HG03095 (cell line): ENCODE measurements around the gene OR5P2.
"Not testable (repeated sequence)": the region's sequence is repeated elsewhere in the genome, so short reads cannot be mapped to it uniquely, and the experiment has no call there.

Experiments used
- ATAC-seq: cut with Tn5 transposase; IDR thresholded peaks from one replicate; pipeline ENCODE4 v1.9.1; 2021; ENCODE audit warnings: moderate library complexity; ENCODE audit not compliant: unreplicated experiment

The OR5P2 gene, protein sequence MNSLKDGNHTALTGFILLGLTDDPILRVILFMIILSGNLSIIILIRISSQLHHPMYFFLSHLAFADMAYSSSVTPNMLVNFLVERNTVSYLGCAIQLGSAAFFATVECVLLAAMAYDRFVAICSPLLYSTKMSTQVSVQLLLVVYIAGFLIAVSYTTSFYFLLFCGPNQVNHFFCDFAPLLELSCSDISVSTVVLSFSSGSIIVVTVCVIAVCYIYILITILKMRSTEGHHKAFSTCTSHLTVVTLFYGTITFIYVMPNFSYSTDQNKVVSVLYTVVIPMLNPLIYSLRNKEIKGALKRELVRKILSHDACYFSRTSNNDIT

DNA sequence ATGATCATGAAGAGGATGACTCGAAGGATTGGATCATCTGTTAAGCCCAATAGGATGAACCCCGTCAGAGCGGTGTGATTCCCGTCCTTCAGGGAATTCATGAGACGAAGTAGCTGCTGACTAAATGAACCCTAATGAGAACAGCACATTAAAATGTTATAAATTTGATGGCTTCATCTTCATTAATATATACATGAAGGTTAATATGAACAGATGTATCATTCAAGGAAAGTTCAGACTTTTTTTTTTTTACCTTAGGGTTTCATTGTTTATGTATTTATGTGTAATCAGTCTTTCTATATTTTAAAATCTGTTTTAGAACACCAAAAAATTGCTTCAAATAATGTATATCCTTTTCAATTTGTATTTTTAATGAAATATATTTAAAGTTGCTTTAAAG, at the start of gene OR5P2:
Gene OR5P2 (minus strand): TSS at position 101 of the 400 bp plus-strand sequence. CDS start 0 bp downstream, at position 101.
- no peak for ATAC-seq

DNA sequence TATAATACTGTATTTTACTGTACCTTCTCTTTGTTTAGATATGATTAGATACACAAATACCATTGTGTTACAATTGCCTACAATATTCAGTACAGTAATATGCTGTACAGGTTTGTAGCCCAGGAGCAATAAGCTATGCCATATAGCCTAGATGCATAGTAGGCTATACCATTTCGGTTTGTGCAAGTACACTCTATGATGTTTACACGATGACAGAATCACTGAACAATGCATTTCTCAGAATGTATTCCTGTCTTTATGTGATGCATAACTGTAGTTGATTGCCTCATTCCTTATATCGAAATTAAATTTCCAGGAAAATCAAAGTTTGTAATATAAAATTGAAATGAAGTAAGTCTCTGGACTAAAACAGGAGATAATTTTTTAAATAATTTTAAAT, 49.3 kb upstream of the OR5P2 start:
- no peak for ATAC-seq

DNA sequence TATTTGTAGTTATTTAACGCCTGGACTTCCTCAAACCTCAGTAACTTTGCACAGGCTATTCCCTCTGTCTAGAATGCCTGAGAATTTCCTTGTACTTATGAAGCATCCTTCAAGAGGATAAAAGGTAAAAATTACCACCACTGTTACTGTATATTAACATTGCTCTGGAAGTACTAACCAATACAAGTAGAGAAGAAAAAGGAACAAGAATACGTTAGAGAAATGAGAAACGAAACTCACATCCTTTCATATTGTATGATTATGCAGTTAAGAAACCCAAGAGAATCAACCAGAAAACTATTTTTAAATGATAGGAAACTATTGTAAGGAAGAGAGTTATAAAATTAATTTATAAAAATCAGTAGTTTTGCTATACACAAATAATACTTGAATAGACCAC, 48.2 kb upstream of the OR5P2 start:
- ATAC-seq, result no peak

DNA sequence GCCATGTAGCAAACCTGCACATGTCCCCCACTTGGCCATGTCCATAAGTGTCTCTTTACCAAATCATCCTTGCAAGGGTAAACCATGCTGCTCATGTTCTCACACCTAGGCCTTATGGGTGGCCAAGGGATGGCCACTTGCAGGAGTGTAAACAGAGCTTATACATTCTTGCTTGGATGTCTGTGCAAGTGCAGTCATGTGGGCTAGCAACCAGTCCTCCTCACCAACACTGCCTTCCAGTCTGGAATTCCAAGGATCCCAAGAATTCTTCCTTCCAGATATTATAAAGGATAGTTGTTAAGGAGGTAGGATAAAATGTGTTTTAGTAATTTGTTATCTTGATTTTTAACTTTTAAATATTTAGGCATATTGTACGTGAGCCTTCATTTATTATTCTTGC, 47.8 kb upstream of the OR5P2 start:
- ATAC-seq, result no peak

DNA sequence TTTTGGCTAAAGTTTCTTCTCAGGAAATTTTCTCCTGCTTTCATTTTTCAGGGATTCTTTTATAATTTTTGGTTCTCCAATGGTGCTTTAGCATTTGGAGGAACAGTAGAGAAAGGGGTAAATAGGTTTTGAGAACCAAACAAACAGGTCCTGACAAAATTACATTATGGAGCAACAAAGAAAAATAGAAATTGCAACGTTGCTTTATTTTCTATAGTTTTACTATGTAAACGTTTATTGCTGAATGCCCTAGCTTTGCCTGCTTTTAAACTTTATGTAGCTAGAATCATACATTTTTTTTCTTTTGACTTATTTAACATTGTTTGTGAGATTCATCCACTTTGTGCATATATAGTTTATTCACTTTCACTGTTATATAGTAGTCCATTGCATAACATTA, 43.8 kb upstream of the OR5P2 start:
- no peak for ATAC-seq

DNA sequence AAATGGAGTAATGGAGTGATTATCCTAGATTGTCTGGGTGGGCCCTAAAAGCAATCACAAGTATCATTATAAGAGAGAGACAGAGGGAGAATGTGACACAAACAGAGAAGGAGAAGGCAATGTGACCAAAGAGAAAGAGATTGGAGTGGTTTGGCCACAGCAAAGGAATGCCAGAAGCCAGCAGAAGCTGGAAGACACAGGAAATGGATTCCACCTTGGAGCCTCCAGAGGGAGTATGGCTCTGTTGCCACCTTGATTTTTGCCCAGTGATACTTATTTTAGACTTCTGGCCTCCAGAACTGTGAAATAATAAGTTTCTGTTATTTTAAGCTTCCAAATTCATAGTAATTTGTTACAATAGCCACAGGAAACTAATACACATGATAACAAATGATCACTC, 36.8 kb upstream of the OR5P2 start:
- ATAC-seq, result no peak

DNA sequence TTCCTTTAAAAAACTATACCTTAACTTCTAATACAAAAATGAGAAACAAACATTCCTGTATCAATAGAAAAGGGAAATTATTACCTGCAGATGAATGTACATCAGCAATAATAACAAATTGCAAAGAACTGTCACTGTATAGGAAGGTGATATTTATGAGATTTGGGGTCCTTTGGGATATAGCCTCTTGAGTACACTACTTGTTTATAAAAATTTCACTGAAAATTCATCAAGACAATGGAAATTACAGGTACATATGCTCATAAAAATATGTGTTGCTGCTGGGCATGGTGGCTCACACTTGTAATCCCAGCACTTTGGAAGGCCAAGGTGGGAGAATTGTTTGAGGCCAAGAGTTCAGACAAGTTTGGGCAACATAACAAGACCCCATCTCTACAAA, 34.0 kb upstream of the OR5P2 start, which contains the start of gene OR5P3:
Gene OR5P3 (minus strand): TSS at position 101 of the 400 bp plus-strand sequence.
- ATAC-seq, result no peak

DNA sequence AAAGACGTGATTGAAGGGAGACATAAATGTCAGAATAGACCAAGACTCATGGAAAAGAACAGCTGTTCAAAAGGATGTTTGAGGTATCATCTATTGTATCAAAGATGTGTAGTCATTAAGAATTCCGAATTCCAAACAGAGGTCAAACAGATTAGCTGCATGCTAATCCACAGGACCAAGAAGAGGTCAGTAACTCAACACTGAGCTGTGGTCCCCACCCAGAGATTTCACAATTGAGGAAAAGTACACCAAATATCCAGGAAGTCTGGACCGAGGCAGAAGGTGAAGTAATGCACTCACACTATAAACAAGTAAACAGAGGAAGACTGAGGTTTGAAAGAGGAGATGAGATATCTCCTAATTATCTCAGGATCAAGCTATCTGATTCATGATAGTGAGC, 29.6 kb upstream of the OR5P2 start:
- no peak for ATAC-seq

DNA sequence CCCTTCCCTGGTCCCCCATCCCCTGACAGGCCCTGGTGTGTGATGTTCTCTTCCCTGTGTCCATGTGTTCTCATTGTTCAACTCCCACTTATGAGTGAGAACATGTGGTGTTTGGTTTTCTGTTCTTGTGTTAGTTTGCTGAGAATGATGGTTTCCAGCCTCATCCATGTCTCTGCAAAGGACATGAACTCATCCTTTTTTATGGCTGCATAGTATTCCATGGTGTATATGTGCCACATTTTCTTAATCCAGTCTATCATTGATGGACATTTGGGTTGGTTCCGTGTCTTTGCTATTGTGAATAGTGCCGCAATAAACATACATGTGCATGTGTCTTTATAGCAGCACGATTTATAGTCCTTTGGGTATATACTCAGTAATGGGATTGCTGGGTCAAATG, 23.7 kb upstream of the OR5P2 start:
- not testable (repeated sequence) for ATAC-seq

DNA sequence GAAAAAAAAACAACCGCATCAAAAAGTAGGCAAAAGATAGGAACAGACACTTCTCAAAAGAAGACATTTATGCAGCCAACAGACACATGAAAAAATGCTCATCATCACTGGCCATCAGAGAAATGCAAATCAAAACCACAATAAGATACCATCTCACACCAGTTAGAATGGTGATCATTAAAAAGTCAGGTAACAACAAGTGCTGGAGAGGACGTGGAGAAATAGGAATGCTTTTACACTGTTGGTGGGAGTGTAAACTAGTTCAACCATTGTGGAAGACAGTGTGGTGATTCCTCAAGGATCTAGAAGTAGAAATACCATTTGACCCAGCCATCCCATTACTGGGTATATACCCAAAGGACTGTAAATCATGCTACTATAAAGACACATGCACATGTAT, 18.2 kb upstream of the OR5P2 start:
- ATAC-seq, result not testable (repeated sequence)

DNA sequence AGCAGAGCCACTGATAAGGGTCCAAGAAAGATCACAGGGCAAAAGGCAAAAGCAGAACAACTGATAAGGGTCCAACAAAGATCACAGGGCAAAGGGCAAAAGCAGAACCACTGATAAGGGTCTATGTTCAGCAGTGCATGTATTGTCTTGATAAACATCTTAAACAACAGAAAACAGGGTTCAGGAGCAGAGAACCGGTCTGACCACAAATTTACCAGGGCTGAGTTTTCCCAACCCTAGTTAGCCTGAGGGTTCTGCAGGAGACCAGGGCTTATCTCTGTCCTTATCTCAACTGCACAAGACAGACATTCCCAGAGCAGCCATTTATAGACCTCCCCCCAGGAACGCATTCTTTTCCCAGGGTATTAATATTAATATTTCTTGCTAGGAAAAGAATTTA, 13.6 kb upstream of the OR5P2 start:
- ATAC-seq, result not testable (repeated sequence)

DNA sequence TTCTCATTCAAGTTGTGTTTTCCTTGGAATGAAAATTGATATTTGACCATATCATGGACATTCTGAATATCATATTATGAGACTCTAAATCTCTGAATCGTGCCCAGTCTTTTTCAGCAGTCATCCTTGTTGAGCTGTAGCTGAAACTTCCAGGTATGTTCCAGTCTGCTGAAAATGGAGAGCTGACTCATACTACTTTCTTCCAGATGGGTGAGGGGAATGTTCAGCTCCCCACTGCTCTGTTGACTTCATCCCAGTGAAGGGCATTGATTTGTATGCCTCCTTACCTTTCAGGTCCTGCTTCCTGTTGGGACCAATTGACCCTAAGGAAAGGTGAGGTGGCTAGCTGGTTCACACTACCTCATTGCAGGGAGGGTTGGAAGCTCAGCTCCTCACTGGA, 3.5 kb downstream of the OR5P2 start:
- no peak for ATAC-seq

DNA sequence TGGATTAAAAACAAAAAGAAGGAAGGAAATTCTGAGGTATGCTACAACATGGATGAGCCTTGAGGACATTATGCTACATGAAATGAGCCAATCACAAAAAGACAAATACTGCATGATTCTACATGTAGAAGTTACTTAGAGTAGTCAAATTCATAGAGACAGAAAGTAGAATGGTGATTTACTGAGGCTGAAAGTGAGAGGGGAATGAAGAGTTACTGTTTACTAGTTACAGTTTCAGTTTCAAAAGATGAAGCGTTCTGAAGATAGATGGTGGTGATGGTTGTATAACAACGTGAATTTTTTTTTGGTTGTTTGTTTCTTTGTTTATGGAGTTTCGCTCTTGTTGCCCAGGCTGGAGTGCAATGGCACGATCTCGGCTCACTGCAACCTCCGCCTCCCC, 9.5 kb downstream of the OR5P2 start:
- peak; percentile 87 for ATAC-seq

DNA sequence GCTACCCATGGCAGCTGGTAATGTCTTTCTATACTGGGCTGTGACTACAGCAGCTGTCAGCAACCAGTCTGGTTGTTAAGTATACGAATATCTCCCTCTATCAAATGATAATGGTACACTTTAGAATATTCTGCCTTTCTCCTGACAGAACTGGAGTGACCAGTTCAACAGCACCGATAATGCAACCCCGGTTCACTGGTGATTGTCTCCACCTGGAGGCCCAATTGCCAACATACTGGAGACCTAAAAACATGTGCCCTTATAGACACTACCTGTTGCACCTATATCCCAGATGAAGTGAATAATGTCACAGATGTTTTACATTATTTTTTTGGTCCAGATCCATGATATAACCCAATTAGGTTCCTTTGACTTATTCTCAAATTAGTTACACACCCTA, 21.1 kb downstream of the OR5P2 start:
- ATAC-seq, result no peak

DNA sequence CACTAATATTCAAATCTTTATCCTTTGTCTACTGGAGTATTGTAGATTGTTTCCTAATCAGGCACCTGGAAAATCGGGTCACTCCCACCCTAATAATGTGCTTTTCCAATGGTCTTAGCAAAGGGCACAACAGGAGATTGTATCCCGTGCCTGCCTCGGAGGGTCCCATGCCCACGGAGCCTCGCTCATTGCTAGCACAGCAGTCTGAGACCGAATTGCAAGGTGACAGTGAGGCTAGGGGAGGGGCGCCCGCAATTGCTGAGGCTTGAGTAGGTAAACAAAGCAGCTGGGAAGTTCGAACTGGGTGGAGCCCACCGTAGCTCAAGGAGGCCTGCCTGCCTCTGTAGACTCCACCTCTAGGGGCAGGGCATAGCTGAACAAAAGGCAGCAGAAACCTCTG, 32.4 kb downstream of the OR5P2 start:
- ATAC-seq, result not testable (repeated sequence)

DNA sequence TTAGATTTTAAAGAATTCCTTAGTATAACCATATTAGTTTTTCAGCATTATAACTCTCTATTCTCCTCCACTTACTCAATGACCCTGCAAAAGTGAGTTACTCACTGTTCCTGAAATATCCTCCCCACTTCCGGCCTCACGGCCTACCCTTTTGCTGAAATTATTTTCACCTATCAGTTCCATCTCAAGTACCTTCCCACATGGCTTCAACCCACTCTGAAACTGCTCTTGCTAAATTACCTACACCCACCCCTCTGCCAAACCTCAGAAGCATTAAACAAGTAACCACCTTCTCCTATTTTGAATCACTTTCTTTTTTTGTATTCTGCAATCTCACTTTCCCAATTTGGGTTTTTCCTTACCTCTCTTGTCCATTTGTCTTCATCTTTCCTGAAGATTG, 37.7 kb downstream of the OR5P2 start:
- ATAC-seq, result no peak

DNA sequence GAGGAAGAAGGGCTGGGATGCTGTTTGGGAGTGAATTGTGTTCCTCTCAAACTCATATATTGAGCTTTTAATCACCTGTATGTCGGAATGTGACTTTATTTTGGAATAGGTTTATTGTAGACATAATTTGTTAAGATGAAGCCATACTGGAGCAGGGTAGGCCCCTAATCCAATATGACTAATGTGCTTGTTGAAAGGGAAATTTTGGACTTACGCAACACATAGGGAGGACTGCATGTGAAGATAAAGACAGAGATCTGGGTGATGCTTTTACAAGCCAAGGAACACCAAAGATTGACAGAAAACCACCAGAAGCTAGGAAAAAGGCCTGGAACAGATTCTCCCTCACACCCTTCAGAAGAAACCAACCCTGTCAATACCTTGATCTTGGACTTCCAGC, 47.3 kb downstream of the OR5P2 start:
- no peak for ATAC-seq
